IMR-90 (cell line): Measurements from ENCODE around the gene SLC44A4.
"Not testable (repeated sequence)": the region's sequence is repeated elsewhere in the genome, so short reads cannot be mapped to it uniquely, and the experiment has no call there.

ENCODE experiments used
- BHLHE40 ChIP-seq: fragments of 150-350 bp; IDR thresholded peaks from 2 replicates; pipeline ENCODE4 v1.6.1; 2016; ENCODE audit warnings: mild to moderate bottlenecking, low read depth, low read length
- CEBPB ChIP-seq: IDR thresholded peaks from 2 replicates; pipeline ENCODE4 v1.6.1; 2012; ENCODE audit warnings: low read depth, low read length, improper control_type of control experiment
- CHD1 ChIP-seq: IDR thresholded peaks from 2 replicates; pipeline ENCODE4 v1.6.1; 2012; ENCODE audit warnings: low read depth, low read length, improper control_type of control experiment
- ELK1 ChIP-seq: fragments of 150-350 bp; IDR thresholded peaks from 2 replicates; pipeline ENCODE4 v1.6.1; 2016; ENCODE audit warnings: low read depth, mild to moderate bottlenecking, low read length, moderate library complexity, borderline replicate concordance
- FOS ChIP-seq: fragments of 150-350 bp; IDR thresholded peaks from 2 replicates; pipeline ENCODE4 v1.6.1; 2016; ENCODE audit warnings: low read depth, low read length
- MAFK ChIP-seq: IDR thresholded peaks from 2 replicates; pipeline ENCODE4 v1.6.1; 2012; ENCODE audit warnings: low read depth, low read length, improper control_type of control experiment
- MXI1 ChIP-seq: IDR thresholded peaks from 2 replicates; pipeline ENCODE4 v1.6.1; 2012; ENCODE audit warnings: low read depth, mild to moderate bottlenecking, low read length, moderate library complexity, borderline replicate concordance
- NFE2L2 ChIP-seq: fragments of 150-350 bp; IDR thresholded peaks from 2 replicates; pipeline ENCODE4 v1.6.1; 2016; ENCODE audit warnings: low read depth, mild to moderate bottlenecking, low read length
- POLR2A ChIP-seq: IDR thresholded peaks from 2 replicates; pipeline ENCODE4 v1.6.1; 2012; ENCODE audit warnings: mild to moderate bottlenecking, low read depth, low read length
- RAD21 ChIP-seq: IDR thresholded peaks from 2 replicates; pipeline ENCODE4 v1.6.1; 2012; ENCODE audit warnings: low read length, improper control_type of control experiment
- RCOR1 ChIP-seq: IDR thresholded peaks from 2 replicates; pipeline ENCODE4 v1.6.1; 2012; ENCODE audit warnings: mild to moderate bottlenecking, low read length, improper control_type of control experiment; ENCODE audit not compliant: insufficient replicate concordance
- USF2 ChIP-seq: fragments of 150-350 bp; IDR thresholded peaks from 2 replicates; pipeline ENCODE4 v1.6.1; 2017; ENCODE audit warnings: mild to moderate bottlenecking, antibody characterized with exemption, low read length, low read depth
- TF ChIP-seq, protein P1 (sequence below): conservative IDR thresholded peaks from 2 replicates; pipeline ENCODE4 v1.5.1; 2012; ENCODE audit warnings: mild to moderate bottlenecking, low read depth, low read length, improper control_type of control experiment

DNA sequence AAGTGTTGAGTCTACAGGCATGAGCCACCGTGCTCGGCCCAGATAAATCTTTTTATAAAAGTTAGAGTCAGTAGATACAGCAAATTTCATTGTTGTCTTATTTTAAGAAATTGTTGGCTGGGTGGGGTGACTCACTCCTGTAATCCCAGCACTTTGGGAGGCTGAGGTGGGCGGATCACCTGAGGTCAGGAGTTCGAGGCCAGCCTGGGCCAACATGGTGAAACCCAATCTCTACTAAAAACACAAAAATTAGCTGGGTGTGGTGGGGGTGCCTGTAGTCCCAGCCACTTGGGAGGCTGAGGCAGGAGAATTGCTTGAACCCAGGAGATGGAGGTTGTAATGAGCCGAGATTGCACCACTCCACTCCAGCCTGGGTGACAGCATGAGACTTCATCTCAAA is 29.5 kb upstream of the SLC44A4 start:
- not testable (repeated sequence) for TF ChIP-seq MXI1, RAD21, MAFK, POLR2A, CEBPB, FOS, ELK1, BHLHE40, RCOR1, NFE2L2, CHD1, USF2
- TF ChIP-seq, protein P1, sequence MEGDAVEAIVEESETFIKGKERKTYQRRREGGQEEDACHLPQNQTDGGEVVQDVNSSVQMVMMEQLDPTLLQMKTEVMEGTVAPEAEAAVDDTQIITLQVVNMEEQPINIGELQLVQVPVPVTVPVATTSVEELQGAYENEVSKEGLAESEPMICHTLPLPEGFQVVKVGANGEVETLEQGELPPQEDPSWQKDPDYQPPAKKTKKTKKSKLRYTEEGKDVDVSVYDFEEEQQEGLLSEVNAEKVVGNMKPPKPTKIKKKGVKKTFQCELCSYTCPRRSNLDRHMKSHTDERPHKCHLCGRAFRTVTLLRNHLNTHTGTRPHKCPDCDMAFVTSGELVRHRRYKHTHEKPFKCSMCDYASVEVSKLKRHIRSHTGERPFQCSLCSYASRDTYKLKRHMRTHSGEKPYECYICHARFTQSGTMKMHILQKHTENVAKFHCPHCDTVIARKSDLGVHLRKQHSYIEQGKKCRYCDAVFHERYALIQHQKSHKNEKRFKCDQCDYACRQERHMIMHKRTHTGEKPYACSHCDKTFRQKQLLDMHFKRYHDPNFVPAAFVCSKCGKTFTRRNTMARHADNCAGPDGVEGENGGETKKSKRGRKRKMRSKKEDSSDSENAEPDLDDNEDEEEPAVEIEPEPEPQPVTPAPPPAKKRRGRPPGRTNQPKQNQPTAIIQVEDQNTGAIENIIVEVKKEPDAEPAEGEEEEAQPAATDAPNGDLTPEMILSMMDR, result not testable (repeated sequence)
